ENCODE measurements around the gene SLC11A2. TPM values are rescaled to one million over a fixed set of nuclear protein-coding genes. Genes with fewer than 3 reads are reported as not detected.
"Not testable (repeated sequence)": the region's sequence is repeated elsewhere in the genome, so short reads cannot be mapped to it uniquely, and the experiment has no call there.

SLC11A2 gene
- polyA plus RNA-seq, 1 experiment: 51.4 TPM

DNA sequence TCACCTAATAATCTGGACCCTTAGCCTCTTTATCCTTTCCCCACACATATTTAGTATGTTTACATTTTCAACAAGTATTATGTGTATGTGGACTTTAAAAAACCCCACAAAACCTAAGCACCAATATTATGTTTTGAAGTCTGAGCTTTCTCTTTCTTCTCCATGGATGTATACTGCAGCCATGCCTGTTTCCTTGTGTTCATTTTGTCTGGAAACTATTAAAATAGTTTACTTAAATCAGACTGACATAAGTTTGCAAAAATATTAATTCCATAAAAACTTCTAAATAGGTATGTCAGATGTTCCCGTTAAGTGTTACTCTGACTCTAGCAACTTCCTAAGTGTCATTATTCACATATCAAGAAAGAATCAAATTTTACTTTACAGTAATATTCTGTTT is 70.9 kb downstream of the SLC11A2 start:
- TF ChIP-seq, protein P1, sequence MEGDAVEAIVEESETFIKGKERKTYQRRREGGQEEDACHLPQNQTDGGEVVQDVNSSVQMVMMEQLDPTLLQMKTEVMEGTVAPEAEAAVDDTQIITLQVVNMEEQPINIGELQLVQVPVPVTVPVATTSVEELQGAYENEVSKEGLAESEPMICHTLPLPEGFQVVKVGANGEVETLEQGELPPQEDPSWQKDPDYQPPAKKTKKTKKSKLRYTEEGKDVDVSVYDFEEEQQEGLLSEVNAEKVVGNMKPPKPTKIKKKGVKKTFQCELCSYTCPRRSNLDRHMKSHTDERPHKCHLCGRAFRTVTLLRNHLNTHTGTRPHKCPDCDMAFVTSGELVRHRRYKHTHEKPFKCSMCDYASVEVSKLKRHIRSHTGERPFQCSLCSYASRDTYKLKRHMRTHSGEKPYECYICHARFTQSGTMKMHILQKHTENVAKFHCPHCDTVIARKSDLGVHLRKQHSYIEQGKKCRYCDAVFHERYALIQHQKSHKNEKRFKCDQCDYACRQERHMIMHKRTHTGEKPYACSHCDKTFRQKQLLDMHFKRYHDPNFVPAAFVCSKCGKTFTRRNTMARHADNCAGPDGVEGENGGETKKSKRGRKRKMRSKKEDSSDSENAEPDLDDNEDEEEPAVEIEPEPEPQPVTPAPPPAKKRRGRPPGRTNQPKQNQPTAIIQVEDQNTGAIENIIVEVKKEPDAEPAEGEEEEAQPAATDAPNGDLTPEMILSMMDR (IDR thresholded peaks at IDR 0.05; ENCODE audit: insufficient read depth, low read depth, low read length): no peak
- Histone ChIP-seq H3K27me3 (ENCODE audit: control insufficient read depth, insufficient read depth, low read length) (no peaks in the 10 kb centered on the region), H3K4me3 (ENCODE audit: low read depth, low read length) (no peak overlapping the region), H3K36me3 (ENCODE audit: control insufficient read depth, insufficient read depth, low read length) (no peaks in the 10 kb centered on the region)
- ChIA-PET POLR2A (no interaction called here), CTCF (no interaction called here)
- no peak for DNase-seq (ENCODE audit: low read depth)

GRCh38 chr12:50954789-50955188 is 71.4 kb downstream of the SLC11A2 start:
- CTCF ChIA-PET, POLR2A ChIA-PET: not testable (repeated sequence)

GRCh38 chr12:50953047-50953446 is 73.1 kb downstream of the SLC11A2 start:
- ChIA-PET CTCF (no interaction called here), POLR2A (no interaction called here)
- Histone ChIP-seq H3K4me3 (ENCODE audit: low read depth, low read length) (no peak overlapping the region), H3K36me3 (ENCODE audit: control insufficient read depth, insufficient read depth, low read length) (no peaks in the 10 kb centered on the region), H3K27me3 (ENCODE audit: control insufficient read depth, insufficient read depth, low read length) (no peaks in the 10 kb centered on the region)
- no peak for DNase-seq (ENCODE audit: low read depth)
- TF ChIP-seq, protein P1 (IDR thresholded peaks at IDR 0.05; ENCODE audit: insufficient read depth, low read depth, low read length): no peak

More at GRCh38 chr12:50954789-50955188, 71.4 kb downstream of the SLC11A2 start:
- H3K27me3 ChIP-seq (ENCODE audit: control insufficient read depth, insufficient read depth, low read length); DNase-seq (ENCODE audit: low read depth); H3K4me3 ChIP-seq (ENCODE audit: low read depth, low read length); H3K36me3 ChIP-seq (ENCODE audit: control insufficient read depth, insufficient read depth, low read length): not testable (repeated sequence)

DNA sequence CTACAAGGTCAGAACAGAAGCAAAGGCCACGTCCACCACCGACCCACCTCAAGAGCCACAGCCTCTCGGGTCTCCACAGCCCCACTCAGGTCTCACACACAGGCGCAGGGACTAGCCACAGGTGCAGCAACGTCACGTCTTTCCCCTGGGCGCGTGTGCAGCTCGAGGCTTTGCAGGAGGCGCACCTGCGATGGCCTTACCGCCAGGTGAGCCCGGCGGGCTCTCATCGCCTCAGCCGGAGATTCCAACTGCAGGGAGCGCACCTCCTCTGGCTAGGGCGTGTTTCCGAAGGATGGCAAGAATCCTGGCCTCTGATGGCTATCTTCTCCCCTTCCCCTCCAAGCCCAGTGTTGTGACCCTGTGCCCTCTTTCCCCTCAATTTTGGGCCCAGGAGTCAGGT is 73.7 kb downstream of the SLC11A2 start, which contains the start of gene HIGD1C:
Gene HIGD1C (plus strand): TSS at position 35 of the 400 bp plus-strand sequence. CDS start 1,455 bp downstream, outside the sequence.
- CTCF ChIA-PET: no interaction called here
- no peak for DNase-seq (ENCODE audit: low read depth)

GRCh38 chr12:50951112-50951511 is 75.1 kb downstream of the SLC11A2 start:
- ChIA-PET POLR2A (no interaction called here), CTCF (no interaction called here)
- TF ChIP-seq, protein P1 (IDR thresholded peaks at IDR 0.05; ENCODE audit: insufficient read depth, low read depth, low read length): no peak

More for the DNA sequence above, 73.7 kb downstream of the SLC11A2 start, which contains the start of gene HIGD1C:
- H3K4me3 ChIP-seq (ENCODE audit: low read depth, low read length): no peak within 1 kb of the TSS
- no peaks in the 10 kb centered on the region for H3K36me3 ChIP-seq (ENCODE audit: control insufficient read depth, insufficient read depth, low read length)
- H3K27me3 ChIP-seq (ENCODE audit: control insufficient read depth, insufficient read depth, low read length): no peaks in the 10 kb centered on the region
- TF ChIP-seq, protein P1 (IDR thresholded peaks at IDR 0.05; ENCODE audit: insufficient read depth, low read depth, low read length): no peak
- POLR2A ChIA-PET: no interaction called here

GRCh38 chr12:50949801-50950302 is 76.3 kb downstream of the SLC11A2 start:
- CTCF ChIA-PET: no interaction called here

More at GRCh38 chr12:50951112-50951511, 75.1 kb downstream of the SLC11A2 start:
- Histone ChIP-seq H3K27me3 (ENCODE audit: control insufficient read depth, insufficient read depth, low read length) (no peaks in the 10 kb centered on the region; the same call in 1 of the 2 replicates), H3K36me3 (ENCODE audit: control insufficient read depth, insufficient read depth, low read length) (no peaks in the 10 kb centered on the region), H3K4me3 (ENCODE audit: low read depth, low read length) (no peak overlapping the region)
- no peak for DNase-seq (ENCODE audit: low read depth)

More at GRCh38 chr12:50949801-50950302, 76.3 kb downstream of the SLC11A2 start:
- H3K4me3 ChIP-seq (ENCODE audit: low read depth, low read length): no peak overlapping the region
- POLR2A ChIA-PET: interaction anchor here (0.6 kb wide), 1 partner anchor 51 kb away, joined by 3 read pairs; no protein-coding TSS in a partner anchor
- TF ChIP-seq, protein P1 (IDR thresholded peaks at IDR 0.05; ENCODE audit: insufficient read depth, low read depth, low read length): no peak
- no peaks in the 10 kb centered on the region; the same call in 1 of the 2 replicates for H3K27me3 ChIP-seq (ENCODE audit: control insufficient read depth, insufficient read depth, low read length)
- no peak for DNase-seq (ENCODE audit: low read depth)
- no peaks in the 10 kb centered on the region for H3K36me3 ChIP-seq (ENCODE audit: control insufficient read depth, insufficient read depth, low read length)
